ENCODE measurements around the gene CIC. TPM values are rescaled to one million over a fixed set of nuclear protein-coding genes. Genes with fewer than 3 reads are reported as not detected.
A peak's percentile ranks its signal among the peaks of the same experiment; 100 is the strongest.

Gene CIC
- total and polyA plus RNA-seq, 10 of the 15 experiments (the other 5 are each of a cell fraction or from before 2014, with no cell fraction given) = 0.18 to 50.6 (median 7.1) TPM

DNA sequence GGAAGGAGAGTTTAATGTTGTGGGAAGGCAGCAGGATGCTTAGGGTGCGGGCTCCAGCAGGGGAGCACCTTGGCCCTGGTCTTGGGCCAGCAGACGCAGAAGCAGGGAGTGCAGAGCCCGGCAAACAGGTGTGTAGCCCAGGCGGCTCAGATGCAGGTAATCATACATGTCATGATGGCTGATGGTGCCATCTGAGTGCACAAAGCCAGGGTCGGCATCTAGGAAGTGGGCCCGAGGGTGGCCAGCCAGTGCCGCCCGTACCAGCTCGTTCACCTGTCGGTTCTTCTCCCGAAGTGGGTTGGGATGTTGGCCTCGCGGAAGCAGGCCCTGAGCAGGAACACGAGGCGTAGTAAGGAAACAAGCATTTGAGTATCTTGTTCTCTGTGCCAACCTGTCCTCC lies 28.0 kb downstream of the CIC start:
- no peak for ATAC-seq
- no peak overlapping the region for H3K27ac ChIP-seq (ENCODE audit: control insufficient read depth, insufficient read depth)
- POLR2A ChIA-PET = interaction anchor here (1.3 to 1.4 kb wide), 2 partner anchors 10 to 12 kb away, joined by 3 to 4 read pairs; no protein-coding TSS in a partner anchor
- H3K79me2 ChIP-seq (ENCODE audit: control insufficient read depth, insufficient read depth, low read length) = no peaks in the 10 kb centered on the region
- no peak for DNase-seq (ENCODE audit: low read depth, low spot score)
- BruUV-seq (replicated peaks) = no TSS peak
- intact Hi-C loops (cut with micrococcal nuclease; ENCODE audit: unreplicated experiment) = loop anchor here (5.0 kb wide), 1 partner anchor 165 kb away; the partner anchor contains the start of gene POU2F2
- RAD21 ChIA-PET (ENCODE audit: unreplicated experiment) = interaction anchor here (0.9 to 1.1 kb wide), 3 partner anchors 50 to 164 kb away, joined by 3 read pairs; partner anchors contain the start of gene POU2F2
- FAIRE-seq = no peak
- H3K36me3 ChIP-seq (ENCODE audit: control insufficient read depth in 2 of 2, insufficient read depth in 2 of 2, low read length in 1 of 2) = peaks cover 8 to 9% of the 10 kb centered on the region in 2 experiments; a peak in 3 of 4 replicates
- no peak overlapping the region for H2AFZ ChIP-seq (ENCODE audit: control insufficient read depth, low read depth, low read length)
- CTCF ChIA-PET = interaction anchor here (0.8 to 3.2 kb wide), 17 partner anchors 14 to 221 kb away, joined by 3 to 25 read pairs (median 4); partner anchors contain the start of genes POU2F2 and ZNF574
- no peak overlapping the region for H3K4me2 ChIP-seq (ENCODE audit: control insufficient read depth, insufficient read depth)
- H4K20me1 ChIP-seq (ENCODE audit: control insufficient read depth, insufficient read depth) = no peaks in the 10 kb centered on the region
- H3K4me3 ChIP-seq = no peak overlapping the region
- no peak overlapping the region for H3K9ac ChIP-seq (ENCODE audit: control insufficient read depth, insufficient read depth, low read length)
- no peaks in the 10 kb centered on the region for H3K27me3 ChIP-seq (replicated peaks in 1 of 2; ENCODE audit: control insufficient read depth in 2 of 2, insufficient read depth in 2 of 2, low read length in 1 of 2)
- in situ Hi-C loops (cut with MboI) = no loop called here
- H3K4me1 ChIP-seq (ENCODE audit: control insufficient read depth, insufficient read depth, low read length) = no peaks in the 10 kb centered on the region; the same call in none of the 2 replicates
- SMC1A ChIA-PET (ENCODE audit: uncharacterized antibody, unreplicated experiment) = interaction anchor here (0.9 to 1.2 kb wide), 2 partner anchors 15 to 173 kb away, joined by 3 to 5 read pairs; no protein-coding TSS in a partner anchor
- WGBS (ENCODE audit: insufficient coverage, insufficient replicate concordance, low lambda C conversion rate, missing lambda C conversion rate) = 94% methylated on average over 15 of the region's 15 CpGs
- H3K9me3 ChIP-seq (replicated peaks; ENCODE audit: control insufficient read depth, insufficient read depth, low read length) = no peaks in the 10 kb centered on the region
- peak; percentile 33; the same call in 1 of the 2 replicates for TF ChIP-seq POLR2A (IDR thresholded peaks at IDR 0.05; ENCODE audit: low read depth, low read length)
- no peak for TF ChIP-seq MXI1 (IDR thresholded peaks at IDR 0.05; ENCODE audit: low read depth, low read length)
- TF ChIP-seq SP1 (IDR thresholded peaks at IDR 0.05; ENCODE audit: low read depth, low read length) = no peak
- no peak for TF ChIP-seq ZNF24 (IDR thresholded peaks at IDR 0.05)
- TF ChIP-seq, protein P1, sequence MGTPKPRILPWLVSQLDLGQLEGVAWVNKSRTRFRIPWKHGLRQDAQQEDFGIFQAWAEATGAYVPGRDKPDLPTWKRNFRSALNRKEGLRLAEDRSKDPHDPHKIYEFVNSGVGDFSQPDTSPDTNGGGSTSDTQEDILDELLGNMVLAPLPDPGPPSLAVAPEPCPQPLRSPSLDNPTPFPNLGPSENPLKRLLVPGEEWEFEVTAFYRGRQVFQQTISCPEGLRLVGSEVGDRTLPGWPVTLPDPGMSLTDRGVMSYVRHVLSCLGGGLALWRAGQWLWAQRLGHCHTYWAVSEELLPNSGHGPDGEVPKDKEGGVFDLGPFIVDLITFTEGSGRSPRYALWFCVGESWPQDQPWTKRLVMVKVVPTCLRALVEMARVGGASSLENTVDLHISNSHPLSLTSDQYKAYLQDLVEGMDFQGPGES (IDR thresholded peaks at IDR 0.05) = no peak
- TF ChIP-seq, protein P2, sequence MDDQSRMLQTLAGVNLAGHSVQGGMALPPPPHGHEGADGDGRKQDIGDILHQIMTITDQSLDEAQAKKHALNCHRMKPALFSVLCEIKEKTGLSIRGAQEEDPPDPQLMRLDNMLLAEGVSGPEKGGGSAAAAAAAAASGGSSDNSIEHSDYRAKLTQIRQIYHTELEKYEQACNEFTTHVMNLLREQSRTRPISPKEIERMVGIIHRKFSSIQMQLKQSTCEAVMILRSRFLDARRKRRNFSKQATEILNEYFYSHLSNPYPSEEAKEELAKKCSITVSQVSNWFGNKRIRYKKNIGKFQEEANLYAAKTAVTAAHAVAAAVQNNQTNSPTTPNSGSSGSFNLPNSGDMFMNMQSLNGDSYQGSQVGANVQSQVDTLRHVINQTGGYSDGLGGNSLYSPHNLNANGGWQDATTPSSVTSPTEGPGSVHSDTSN (IDR thresholded peaks at IDR 0.05; ENCODE audit: insufficient replicate concordance, low read depth, low read length) = no peak

Data from GM12878 (cell line).